ENCODE results near the gene SLC18A3.

SLC18A3 gene

DNA sequence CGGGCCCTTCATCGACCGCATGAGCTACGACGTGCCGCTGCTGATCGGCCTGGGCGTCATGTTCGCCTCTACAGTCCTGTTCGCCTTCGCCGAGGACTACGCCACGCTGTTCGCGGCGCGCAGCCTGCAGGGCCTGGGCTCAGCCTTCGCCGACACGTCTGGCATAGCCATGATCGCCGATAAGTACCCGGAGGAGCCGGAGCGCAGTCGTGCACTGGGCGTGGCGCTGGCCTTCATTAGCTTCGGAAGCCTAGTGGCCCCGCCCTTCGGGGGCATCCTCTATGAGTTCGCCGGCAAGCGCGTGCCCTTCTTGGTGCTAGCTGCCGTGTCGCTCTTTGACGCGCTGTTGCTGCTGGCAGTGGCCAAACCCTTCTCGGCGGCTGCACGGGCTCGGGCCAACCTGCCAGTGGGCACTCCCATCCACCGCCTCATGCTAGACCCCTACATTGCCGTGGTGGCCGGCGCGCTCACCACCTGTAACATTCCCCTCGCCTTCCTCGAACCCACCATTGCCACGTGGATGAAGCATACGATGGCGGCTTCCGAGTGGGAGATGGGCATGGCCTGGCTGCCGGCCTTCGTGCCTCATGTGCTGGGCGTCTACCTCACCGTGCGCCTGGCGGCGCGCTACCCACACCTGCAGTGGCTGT, 1.2 kb downstream of the SLC18A3 start:
- DNase-seq (ENCODE audit: low read depth in 2 of 3, low spot score in 2 of 3): no peak

DNA sequence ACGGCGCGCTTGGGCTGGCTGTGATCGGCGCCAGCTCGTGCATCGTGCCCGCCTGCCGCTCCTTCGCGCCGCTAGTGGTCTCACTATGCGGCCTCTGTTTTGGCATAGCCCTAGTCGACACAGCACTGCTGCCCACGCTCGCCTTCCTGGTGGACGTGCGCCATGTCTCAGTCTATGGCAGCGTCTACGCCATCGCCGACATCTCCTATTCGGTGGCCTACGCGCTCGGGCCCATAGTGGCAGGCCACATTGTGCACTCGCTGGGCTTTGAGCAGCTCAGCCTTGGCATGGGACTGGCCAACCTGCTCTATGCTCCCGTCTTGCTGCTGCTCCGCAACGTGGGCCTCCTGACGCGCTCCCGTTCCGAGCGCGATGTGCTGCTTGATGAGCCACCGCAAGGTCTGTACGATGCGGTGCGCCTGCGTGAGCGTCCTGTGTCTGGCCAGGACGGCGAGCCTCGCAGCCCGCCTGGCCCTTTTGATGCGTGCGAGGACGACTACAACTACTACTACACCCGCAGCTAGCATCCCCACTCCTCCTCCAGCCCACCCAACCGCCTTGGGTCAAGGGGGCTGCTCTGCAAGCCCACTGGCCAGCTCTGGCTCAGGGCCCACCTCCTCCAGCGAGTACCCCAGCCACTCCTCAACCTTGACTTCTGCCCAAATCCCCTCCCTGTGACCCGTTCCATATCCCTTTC, 1.9 kb downstream of the SLC18A3 start:
- DNase-seq (ENCODE audit: low read depth in 2 of 3, low spot score in 2 of 3): no peak

DNA sequence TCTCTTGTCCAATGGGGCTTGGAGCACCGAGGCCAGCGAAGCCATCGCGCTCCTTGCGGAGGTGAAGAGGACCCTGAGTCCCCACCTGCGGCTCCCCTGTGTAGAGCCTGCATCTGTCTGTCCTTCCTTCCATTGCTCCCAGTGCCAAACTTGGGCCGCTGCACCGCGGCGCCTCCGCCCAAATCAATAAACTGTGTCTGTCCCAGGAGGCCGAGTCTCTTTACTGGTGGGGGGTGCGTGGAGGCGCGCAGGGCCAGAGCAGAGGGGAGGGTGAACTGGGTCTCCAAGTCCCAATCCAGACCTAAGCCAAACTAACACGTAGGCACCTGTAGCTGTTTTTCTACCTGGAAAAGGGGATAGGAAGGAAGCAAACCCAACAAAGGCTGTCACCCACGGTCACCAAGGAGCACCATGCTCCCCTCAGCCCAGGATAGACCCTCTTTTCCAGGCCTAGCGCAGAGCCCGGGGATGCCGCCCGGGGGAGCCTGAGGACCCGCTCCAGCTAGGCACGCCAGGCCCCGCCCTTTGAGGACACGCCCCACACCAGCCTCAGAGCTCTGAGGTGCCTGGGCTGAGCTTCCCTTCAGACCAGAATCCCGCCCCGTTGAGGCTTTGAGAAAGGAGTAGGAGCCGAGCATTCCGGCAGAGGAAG, 2.5 kb downstream of the SLC18A3 start:
- DNase-seq (ENCODE audit: low read depth in 2 of 3, low spot score in 2 of 3): no peak

GRCh38 chr10:49613165-49613881, 3.2 kb downstream of the SLC18A3 start:
- DNase-seq (ENCODE audit: low read depth in 2 of 3, low spot score in 2 of 3): no peak

DNA sequence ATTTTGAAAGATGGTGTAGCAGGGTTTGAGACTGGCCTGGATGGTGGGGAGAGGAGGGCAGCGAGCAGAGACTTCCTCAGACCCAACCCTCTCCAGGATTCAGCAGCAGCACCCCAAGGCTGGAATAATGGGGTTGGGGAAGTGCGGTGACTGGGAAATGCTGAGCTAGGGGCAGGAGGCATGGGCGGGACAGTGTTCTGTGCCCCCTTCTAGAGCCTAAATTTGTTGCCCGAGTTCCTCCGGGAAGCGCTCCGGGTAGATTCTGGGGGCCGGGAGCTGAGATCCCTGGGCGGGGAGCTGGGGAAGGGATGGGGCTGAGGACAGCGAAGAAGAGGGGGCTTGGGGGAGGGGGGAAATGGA, 3.8 kb downstream of the SLC18A3 start, which contains the start of gene CHAT:
Gene CHAT, plus strand, starts transcription at position 156 of the 360 bp plus-strand sequence. Its CDS starts 153 bp downstream, at position 309.
- no peak for DNase-seq (ENCODE audit: low read depth in 2 of 3, low spot score in 2 of 3)

DNA sequence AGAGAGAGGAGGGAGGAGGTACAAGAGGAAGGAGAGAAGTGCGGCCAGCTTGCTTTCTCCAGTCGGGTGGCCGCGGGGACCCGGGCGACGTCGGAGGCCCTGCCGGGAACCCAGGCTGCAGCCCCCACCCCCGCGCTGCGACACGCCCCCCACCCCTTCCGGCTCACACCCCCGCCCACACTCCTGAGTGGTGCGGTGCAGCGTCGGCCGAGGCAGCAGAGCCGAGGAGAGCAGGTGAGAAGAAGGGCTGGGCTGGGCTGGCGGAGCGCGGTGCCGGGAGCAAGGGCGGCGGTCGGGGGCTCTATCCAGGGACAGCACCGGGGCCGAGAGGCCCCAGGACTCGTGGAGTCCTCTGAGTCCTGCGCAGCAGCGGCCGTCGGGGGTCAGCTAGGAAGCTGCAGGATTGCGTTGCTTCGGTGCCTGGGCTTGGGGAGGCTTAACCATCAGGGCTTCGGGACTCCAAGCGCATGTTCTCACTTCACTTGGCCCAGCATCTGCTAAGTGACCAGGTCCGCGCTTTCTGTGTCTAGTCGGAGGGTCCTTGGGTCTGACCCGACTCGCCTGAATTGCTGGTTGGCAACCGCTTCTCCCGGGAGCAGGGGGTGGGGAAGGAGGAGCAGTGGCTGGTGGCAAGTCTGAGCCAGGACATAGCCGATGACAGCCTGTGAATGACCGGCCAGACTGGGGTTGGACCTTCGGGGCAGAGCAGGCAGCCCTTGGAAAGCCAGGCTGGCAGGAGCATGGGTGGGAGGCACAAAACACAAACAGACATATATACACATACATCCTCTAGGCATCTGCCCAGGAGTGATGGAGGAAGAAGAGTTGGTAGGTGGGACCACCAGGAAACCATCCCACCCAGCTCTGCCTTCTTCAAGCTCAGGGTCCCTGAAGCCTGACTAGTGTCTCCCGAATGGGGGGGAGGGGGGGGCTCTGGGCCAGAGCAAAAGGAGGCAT, 4.4 kb downstream of the SLC18A3 start:
- DNase-seq (ENCODE audit: low read depth in 2 of 3, low spot score in 2 of 3): no peak

- no peak for DNase-seq (ENCODE audit: low read depth in 2 of 3, low spot score in 2 of 3)
These were observed 5.1 kb downstream of the SLC18A3 start for GRCh38 chr10:49615213-49615612.

GRCh38 chr10:49615721-49616120, 5.6 kb downstream of the SLC18A3 start:
- DNase-seq (ENCODE audit: low read depth in 2 of 3, low spot score in 2 of 3): no peak

DNA sequence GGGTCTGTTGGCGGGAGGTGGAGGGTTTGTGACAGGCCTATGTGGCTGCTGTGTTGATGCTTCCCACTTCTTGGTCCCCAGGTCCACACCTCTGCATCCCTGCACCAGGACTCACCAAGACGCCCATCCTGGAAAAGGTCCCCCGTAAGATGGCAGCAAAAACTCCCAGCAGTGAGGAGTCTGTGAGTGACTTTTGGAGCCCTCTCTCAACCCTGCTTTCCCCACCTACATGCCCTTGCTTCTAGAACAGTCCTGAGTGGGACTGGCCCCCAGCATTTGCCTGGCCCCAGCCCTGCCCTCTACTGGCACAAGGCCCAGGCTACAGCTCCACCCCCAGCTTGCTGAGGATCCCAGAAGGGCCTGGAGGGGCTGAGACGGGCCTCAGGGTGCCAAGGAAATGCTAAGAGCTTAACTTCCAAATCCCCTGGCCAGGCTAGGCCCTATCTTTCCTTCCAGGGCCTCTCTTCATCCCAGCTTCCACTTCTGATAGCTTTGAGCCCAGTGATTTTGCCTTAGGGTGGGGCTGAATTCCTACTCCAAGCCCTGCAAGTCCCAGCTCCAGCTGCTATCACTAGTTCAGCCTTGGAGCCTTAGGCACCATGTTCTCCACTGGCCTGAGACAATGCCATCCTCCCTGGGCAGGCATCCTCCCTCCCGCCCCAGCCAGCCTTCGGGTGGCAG, 6.5 kb downstream of the SLC18A3 start:
- no peak for DNase-seq (ENCODE audit: low read depth in 2 of 3, low spot score in 2 of 3)

- DNase-seq (ENCODE audit: low read depth in 2 of 3, low spot score in 2 of 3): no peak
These were observed 7.3 kb downstream of the SLC18A3 start for GRCh38 chr10:49617121-49618020.

DNA sequence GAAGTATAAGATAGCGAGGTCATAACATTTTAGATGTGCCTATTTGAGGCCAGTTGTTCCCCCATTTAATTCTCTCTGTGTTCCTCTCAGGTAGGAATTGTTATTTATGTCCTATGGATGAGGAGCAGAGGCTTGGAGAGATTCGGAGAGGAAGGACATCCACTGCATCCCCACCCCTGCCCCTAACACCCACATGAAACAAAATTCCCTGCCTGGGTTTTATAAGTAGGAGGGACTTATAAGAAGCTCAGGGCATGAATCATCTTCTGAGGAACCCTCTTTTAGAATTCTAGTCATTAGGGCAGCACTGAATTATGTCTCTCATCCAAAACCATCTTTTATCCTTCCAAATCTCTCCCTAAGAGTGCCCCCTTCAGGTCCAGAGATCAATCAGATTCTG, 8.7 kb downstream of the SLC18A3 start:
- DNase-seq (ENCODE audit: low read depth in 2 of 3, low spot score in 2 of 3): no peak

DNA sequence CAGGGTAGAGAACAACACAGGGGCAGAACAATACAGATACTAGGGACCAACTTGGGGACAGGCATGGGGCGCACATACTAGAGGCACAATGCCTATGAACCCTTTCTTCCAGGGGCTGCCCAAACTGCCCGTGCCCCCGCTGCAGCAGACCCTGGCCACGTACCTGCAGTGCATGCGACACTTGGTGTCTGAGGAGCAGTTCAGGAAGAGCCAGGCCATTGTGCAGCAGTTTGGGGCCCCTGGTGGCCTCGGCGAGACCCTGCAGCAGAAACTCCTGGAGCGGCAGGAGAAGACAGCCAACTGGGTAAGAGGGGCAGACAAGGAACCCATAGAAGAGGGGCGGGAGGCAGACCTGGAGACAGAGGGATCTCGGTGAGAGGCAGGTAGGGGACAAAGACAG, 9.5 kb downstream of the SLC18A3 start:
- DNase-seq (ENCODE audit: low read depth in 2 of 3, low spot score in 2 of 3): no peak

DNA sequence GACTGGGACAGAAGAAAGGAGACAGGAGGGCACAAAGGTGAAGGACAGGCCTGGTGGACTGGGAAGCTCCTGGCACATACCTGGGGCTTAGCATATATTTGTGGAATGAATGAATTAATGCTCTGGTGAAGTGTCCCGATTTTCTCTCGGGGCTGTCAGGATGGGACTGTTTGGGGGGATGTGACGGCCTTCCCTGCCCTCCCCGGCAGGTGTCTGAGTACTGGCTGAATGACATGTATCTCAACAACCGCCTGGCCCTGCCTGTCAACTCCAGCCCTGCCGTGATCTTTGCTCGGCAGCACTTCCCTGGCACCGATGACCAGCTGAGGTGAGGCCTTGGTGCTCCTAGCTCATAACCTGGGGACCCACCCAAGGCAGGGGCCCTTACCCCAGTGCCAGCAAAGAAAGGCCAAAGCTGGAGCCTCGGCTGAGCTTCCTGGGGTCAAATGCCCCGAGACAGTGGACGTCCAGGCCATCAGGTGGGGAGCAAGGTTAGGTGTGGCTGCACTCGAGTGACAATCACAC, 10.2 kb downstream of the SLC18A3 start:
- no peak for DNase-seq (ENCODE audit: low read depth in 2 of 3, low spot score in 2 of 3)

DNA sequence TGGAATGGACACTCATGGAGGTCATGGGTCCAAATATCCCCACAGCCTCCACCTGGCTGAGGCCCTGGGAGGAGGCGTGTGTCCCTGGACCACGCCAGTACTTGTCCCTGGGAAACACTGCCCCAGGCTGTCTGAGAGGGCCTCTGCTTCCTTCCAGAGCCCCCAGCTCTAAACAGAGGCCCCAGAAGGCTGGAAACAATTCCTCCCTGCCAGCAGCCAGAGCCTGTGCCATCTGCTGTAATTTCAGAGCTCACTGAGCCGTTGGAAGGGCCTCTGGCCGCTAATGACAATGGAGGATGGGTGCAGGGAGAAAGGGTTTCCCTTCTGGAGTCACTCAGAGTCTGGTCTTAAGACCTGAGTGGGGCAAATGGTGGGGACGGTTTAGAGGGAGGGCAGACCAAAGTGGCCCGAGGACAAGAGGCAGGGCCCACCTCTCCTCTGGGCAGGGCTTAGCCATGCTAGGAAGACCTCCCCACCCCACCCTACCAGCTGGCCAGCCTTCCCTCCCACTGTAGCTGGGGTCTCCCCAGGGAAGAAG, 10.8 kb downstream of the SLC18A3 start:
- DNase-seq (ENCODE audit: low read depth in 2 of 3, low spot score in 2 of 3): no peak

- DNase-seq (ENCODE audit: low read depth in 2 of 3, low spot score in 2 of 3): no peak
These were observed 11.5 kb downstream of the SLC18A3 start for GRCh38 chr10:49621561-49621960.

DNA sequence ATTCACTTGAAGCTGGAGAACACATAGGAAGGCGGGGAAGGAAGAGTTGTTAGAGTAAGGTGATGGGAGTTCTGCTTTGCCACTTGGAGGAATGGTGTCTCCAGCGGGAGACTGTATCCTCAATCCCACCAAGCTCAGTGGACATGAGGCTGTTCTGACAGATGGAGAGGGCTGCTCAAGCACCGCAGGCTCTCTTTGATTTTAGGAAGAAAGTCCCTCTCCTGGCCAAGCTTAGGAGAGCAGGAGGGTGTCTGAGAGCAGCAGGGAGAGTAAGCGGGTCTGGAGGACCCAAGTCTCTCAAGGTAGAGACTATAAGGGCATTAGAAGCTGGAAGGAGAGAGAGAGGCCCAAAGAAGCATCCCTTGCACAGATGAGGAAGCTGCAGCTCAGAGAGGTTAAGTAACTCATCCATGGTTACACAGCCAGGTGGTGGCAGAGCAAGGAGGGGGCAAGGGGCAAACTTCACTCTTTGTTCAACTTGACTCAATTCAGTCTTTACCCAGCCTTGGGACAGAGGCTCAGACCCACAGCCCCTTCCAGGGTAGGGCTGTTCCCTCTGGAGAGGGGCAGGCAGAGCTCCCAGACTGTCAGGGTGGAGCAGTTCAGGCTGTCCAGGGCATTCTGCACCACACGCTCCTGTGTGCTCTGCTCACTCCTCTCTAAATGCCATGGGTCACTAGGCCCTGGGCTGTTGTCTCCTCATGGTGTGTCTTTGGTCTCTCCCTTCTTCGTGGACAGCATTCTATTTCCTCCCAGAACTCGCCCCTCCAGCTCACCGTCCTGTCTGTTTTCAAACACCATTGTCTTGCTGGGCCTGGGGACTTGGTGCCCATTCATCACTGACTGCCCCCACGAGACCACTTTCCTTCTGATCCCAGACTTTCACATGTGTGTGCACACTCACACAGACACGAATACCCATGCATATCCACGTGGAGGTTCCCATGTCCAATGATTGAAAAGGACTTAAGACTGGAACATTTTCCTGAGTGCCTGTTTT, 12.6 kb downstream of the SLC18A3 start:
- no peak for DNase-seq (ENCODE audit: low read depth in 2 of 3, low spot score in 2 of 3)

GRCh38 chr10:49624629-49625028, 14.5 kb downstream of the SLC18A3 start:
- DNase-seq (ENCODE audit: low read depth in 2 of 3, low spot score in 2 of 3): no peak
